Stimulated activated CD4-positive, alpha-beta T cell treated with anti-CD3 and anti-CD28 coated beads, TNF-alpha, amount 100 ng/mL, for 1 hour (primary cell): ENCODE results near the gene PLPPR4.

Experiments
- DNase-seq, 3 donors: peaks; one replicate each; pipeline ENCODE4 v3.0.0-alpha.2; 2020; ENCODE audit warnings: low read depth in 3 of 3, low spot score in 1 of 3

Gene PLPPR4

DNA sequence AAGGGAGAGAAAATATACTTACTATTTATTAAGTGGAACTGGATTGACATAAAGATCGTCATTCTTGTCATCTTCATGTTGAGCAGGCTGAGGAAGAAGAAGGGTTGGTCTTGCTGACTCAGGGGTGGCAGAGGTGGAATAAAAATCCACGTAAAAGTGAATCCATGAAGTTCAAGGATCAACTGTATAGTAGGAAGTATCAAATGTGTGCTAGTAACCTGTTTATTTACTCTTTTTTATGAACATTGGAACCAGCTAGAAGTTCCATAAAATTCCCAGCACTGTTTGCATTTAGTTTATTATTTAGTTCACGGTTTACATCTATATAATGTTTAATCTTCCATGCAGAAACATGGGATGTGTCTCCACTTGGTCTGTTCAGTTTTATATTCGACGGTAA lies 70.7 kb downstream of the PLPPR4 start:
- no peak for DNase-seq

DNA sequence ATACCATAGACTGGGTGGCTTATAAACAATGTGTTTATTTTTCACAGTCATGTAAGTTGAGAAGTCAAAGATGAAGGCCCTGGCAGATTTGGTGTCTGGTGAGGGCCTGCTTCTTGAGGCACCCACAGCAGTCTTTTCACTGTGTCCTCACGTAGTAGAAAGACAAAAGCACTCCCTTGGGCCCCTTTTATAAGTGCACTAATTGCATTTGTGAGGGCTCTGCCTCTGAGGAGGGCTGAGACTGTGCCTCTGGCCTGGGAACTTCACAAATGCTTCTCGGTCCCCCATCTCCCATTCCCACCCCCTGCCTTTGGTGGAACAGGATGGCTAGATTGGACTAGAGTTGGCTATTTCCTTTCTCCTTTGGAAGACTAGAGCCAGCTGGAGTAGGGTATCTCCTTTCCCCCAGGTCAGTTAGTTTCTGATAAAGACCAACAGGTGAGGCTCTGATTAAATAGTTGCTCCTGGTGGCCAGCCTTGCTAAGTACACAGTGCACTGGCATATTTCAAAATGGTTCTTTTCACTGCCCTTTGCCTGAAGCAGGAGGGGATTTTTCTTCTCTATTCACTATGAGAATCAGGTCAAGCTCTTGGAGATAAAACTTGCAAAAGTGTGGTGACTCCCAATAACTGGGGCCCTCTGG lies 82.9 kb downstream of the PLPPR4 start:
- DNase-seq, result no peak

DNA sequence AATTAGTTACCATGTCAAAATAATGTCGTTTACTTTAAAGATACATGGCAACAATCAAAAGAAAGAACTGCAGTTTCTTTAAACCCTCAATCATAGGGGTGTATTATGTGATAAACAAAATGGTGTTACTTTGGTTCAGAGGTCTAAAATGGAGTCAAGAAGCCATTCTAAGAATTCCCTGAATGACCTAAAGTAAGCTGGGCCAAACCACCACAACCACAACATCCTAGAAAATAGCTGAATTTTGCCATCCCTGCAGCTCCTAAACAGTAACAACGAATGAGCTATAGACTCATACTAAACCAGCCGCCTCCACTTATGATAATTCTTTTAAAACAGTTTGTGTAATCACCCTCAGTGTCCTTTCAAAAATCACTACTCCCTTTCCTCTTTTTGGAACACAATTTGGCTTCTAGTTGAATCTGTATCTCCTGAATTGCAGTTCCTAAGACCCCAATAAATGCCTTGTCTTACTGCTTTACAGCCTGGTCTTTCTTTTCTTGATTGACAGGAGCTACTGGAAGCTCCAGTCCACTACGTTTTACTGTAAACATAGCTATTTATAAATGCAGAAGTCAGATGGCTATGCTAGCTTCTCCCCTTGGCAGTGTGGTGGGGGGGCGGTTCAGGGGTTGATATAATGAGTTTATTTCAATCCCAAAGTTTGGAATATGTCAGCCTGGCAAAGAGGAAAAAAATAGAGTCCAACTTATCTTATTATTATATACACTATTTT lies 84.3 kb downstream of the PLPPR4 start:
- no peak for DNase-seq

DNA sequence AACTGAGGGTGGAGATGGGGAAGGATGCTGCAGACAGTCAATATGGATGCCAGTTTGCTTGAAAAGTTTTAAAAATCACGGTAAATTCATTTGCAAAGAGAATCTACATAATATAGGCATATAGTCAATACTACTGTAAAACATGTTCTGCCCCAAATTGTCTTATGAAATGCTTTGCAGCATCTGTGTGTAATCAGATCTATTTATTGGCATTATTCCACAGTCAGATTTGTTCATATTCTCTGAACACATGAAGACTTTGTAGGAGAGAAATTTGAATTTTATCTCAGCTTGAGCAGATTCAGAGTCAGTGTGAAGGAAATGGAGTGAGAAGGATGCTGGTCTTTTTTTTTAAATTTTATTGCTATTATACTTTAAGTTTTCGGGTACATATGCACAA lies 88.5 kb downstream of the PLPPR4 start:
- no peak for DNase-seq

DNA sequence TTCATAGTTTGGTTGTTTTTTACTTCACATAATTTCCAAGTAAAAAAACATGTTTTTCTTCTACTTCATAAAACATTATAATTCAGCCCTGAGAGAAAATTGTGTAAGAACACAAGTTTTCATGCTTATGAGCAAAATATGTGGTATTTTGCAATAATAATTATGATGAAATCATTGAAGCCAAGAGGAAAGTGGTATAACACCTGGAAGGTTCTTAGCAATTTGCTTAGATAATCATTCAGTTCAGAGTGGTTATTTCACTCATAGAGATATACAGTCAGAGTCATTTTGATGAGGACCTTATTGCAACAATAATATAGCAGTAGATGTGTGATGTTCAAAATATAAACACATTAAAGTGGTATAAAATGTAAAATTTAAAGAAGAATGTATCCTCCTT lies 94.5 kb downstream of the PLPPR4 start:
- no peak for DNase-seq
